PC-3 (cell line): ENCODE measurements around the gene PAF1. TPM values are rescaled to one million over a fixed set of nuclear protein-coding genes. Genes with fewer than 3 reads are reported as not detected.
A peak's percentile ranks its signal among the peaks of the same experiment; 100 is the strongest.

ENCODE experiments used
- ATAC-seq: fragments of 200-7000 bp; cut with Tn5 transposase; 2 replicates; pipeline ENCODE4 v1.9.1; 2020; ENCODE audit warnings: mild to moderate bottlenecking, moderate library complexity
- BruUV-seq: library from RNA; stranded (reverse); fragments of 400-500 nt; replicated peaks from 2 replicates; lab custom pipeline; 2021; lab: Mats Ljungman, UMichigan
- CTCF ChIA-PET: fragments of 300-600 bp; sonication (Branson Sonifier 250); formaldehyde crosslinking; loops from one replicate; lab custom pipeline; 2022; ENCODE audit warnings: antibody characterized with exemption; lab: Charles Lee
- POLR2A ChIA-PET: fragments of 300-600 bp; sonication (Branson Sonifier 250); formaldehyde crosslinking; loops from one replicate; lab custom pipeline; 2022; ENCODE audit warnings: antibody characterized with exemption; ENCODE audit not compliant: unreplicated experiment; lab: Charles Lee
- DNase-seq: peaks from one replicate; pipeline ENCODE4 v3.0.0-alpha.2; 2015
- H2AFZ ChIP-seq: fragments of 300-600 bp; sonication (generic); 2 replicates; pipeline ENCODE4 v1.6.0; 2016; ENCODE audit warnings: antibody characterized with exemption, low read length
- H3F3A ChIP-seq: fragments of 300-600 bp; sonication (generic); one replicate; pipeline ENCODE4 v1.6.0; 2017; ENCODE audit warnings: antibody characterized with exemption, low read length, control low read depth, mild to moderate bottlenecking; ENCODE audit not compliant: unreplicated experiment
- H3K27ac ChIP-seq: fragments of 300-600 bp; sonication (generic); 2 replicates; pipeline ENCODE4 v1.5.1; 2016; ENCODE audit warnings: mild to moderate bottlenecking, low read length
- H3K27me3 ChIP-seq: fragments of 300-600 bp; sonication (generic); 2 replicates; pipeline ENCODE4 v1.6.1; 2016; ENCODE audit warnings: low read length, mixed read lengths
- H3K36me3 ChIP-seq: fragments of 300-600 bp; sonication (generic); 2 replicates; pipeline ENCODE4 v1.6.1; 2016; ENCODE audit warnings: low read depth, mixed run types, low read length, mixed read lengths
- H3K4me1 ChIP-seq: fragments of 300-600 bp; sonication (generic); 2 replicates; pipeline ENCODE4 v1.5.1; 2016; ENCODE audit warnings: low read length; ENCODE audit not compliant: insufficient read depth
- H3K4me2 ChIP-seq: fragments of 300-600 bp; sonication (generic); 2 replicates; pipeline ENCODE4 v1.6.0; 2016; ENCODE audit warnings: low read length
- H3K4me3 ChIP-seq: fragments of 300-600 bp; sonication (generic); 2 replicates; pipeline ENCODE4 v1.5.1; 2016; ENCODE audit warnings: mild to moderate bottlenecking, low read length, mixed read lengths
- H3K79me2 ChIP-seq: fragments of 300-600 bp; sonication (generic); 2 replicates; pipeline ENCODE4 v1.6.1; 2017; ENCODE audit warnings: low read length, mixed read lengths
- H3K9ac ChIP-seq: fragments of 300-600 bp; sonication (generic); 2 replicates; pipeline ENCODE4 v1.6.0; 2016; ENCODE audit warnings: mild to moderate bottlenecking, low read length
- H3K9me2 ChIP-seq: fragments of 300-600 bp; sonication (generic); replicated peaks from 2 replicates; pipeline ENCODE4 v1.6.1; 2016; ENCODE audit warnings: mixed run types, low read length, mixed read lengths
- H3K9me3 ChIP-seq: fragments of 300-600 bp; sonication (generic); 2 replicates; pipeline ENCODE4 v1.6.1; 2016; ENCODE audit warnings: low read length, mixed read lengths
- H4K20me1 ChIP-seq: fragments of 300-600 bp; sonication (generic); 2 replicates; pipeline ENCODE4 v1.6.1; 2016; ENCODE audit warnings: low read length, mixed read lengths
- EZH2 ChIP-seq: fragments of 300-600 bp; sonication (generic); IDR thresholded peaks from one replicate; pipeline ENCODE4 v1.6.1; 2017; ENCODE audit warnings: antibody characterized with exemption, mild to moderate bottlenecking, low read length; ENCODE audit not compliant: unreplicated experiment
- EZH2phosphoT487 ChIP-seq: fragments of 300-600 bp; sonication (generic); IDR thresholded peaks from 2 replicates; pipeline ENCODE4 v1.6.1; 2018; ENCODE audit warnings: mild to moderate bottlenecking, antibody characterized with exemption, low read length, borderline replicate concordance
- intact Hi-C: fragments of 100-400 bp; cut with micrococcal nuclease; formaldehyde crosslinking; loops from 2 replicates; pipeline ENCODE4 v1.9.0; 2023
- total RNA-seq: library from RNA; depleted of rRNA; stranded (reverse); fragments of >200 nt; gene quantifications from 2 replicates; pipeline ENCODE4 v1.2.3, GENCODE V29; 2014
- TF ChIP-seq, protein P1 (sequence below): fragments of 300-600 bp; sonication (generic); conservative IDR thresholded peaks from 2 replicates; pipeline ENCODE4 v1.5.1; 2017; ENCODE audit warnings: antibody characterized with exemption, low read depth, mild to moderate bottlenecking, low read length

The PAF1 gene
- total RNA-seq, 1 experiment from 2014 or later: 50.7 TPM

DNA sequence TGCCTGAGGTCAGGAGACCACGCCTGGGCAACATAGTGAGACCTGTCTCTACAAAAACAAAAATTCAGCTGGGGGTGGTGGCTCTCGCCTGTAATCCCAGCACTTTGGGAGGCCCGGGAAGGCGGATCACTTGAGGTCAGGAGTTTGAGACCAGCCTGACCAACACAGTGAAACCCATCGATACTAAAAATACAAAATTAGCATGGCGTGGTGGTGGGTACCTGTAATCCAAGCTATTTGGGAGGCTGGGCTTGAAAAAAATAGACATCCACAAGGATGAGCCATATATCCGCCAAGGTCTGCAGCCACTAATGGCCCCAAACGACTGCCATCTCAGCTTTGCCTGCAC lies 41.7 kb upstream of the PAF1 start:
- H3K36me3 ChIP-seq: peaks cover 30% of the 10 kb centered on the region
- ChIA-PET POLR2A (interaction anchor here (0.6 to 0.7 kb wide), 2 partner anchors 29 to 1820 kb away, joined by 4 to 8 read pairs; no protein-coding TSS in a partner anchor), CTCF (no interaction called here)
- peak overlapping the region; percentile 100 for H3K27ac ChIP-seq
- peaks cover 21% of the 10 kb centered on the region for H4K20me1 ChIP-seq
- H3K9me2 ChIP-seq: no peaks in the 10 kb centered on the region
- no TSS peak for BruUV-seq
- no peaks in the 10 kb centered on the region for H3K9me3 ChIP-seq
- intact Hi-C loops: no loop called here
- TF ChIP-seq, protein P1, sequence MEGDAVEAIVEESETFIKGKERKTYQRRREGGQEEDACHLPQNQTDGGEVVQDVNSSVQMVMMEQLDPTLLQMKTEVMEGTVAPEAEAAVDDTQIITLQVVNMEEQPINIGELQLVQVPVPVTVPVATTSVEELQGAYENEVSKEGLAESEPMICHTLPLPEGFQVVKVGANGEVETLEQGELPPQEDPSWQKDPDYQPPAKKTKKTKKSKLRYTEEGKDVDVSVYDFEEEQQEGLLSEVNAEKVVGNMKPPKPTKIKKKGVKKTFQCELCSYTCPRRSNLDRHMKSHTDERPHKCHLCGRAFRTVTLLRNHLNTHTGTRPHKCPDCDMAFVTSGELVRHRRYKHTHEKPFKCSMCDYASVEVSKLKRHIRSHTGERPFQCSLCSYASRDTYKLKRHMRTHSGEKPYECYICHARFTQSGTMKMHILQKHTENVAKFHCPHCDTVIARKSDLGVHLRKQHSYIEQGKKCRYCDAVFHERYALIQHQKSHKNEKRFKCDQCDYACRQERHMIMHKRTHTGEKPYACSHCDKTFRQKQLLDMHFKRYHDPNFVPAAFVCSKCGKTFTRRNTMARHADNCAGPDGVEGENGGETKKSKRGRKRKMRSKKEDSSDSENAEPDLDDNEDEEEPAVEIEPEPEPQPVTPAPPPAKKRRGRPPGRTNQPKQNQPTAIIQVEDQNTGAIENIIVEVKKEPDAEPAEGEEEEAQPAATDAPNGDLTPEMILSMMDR: no peak
- TF ChIP-seq EZH2phosphoT487 (no peak), EZH2 (no peak)
- H2AFZ ChIP-seq: no peak overlapping the region
- H3K4me1 ChIP-seq: peaks cover 32% of the 10 kb centered on the region
- no peak overlapping the region for H3K4me3 ChIP-seq
- ATAC-seq: no peak
- H3K79me2 ChIP-seq: peaks cover 32% of the 10 kb centered on the region
- H3K4me2 ChIP-seq: no peak overlapping the region
- DNase-seq: no peak
- no peak overlapping the region for H3K9ac ChIP-seq
- H3F3A ChIP-seq: peaks cover 27% of the 10 kb centered on the region
- H3K27me3 ChIP-seq: no peaks in the 10 kb centered on the region

DNA sequence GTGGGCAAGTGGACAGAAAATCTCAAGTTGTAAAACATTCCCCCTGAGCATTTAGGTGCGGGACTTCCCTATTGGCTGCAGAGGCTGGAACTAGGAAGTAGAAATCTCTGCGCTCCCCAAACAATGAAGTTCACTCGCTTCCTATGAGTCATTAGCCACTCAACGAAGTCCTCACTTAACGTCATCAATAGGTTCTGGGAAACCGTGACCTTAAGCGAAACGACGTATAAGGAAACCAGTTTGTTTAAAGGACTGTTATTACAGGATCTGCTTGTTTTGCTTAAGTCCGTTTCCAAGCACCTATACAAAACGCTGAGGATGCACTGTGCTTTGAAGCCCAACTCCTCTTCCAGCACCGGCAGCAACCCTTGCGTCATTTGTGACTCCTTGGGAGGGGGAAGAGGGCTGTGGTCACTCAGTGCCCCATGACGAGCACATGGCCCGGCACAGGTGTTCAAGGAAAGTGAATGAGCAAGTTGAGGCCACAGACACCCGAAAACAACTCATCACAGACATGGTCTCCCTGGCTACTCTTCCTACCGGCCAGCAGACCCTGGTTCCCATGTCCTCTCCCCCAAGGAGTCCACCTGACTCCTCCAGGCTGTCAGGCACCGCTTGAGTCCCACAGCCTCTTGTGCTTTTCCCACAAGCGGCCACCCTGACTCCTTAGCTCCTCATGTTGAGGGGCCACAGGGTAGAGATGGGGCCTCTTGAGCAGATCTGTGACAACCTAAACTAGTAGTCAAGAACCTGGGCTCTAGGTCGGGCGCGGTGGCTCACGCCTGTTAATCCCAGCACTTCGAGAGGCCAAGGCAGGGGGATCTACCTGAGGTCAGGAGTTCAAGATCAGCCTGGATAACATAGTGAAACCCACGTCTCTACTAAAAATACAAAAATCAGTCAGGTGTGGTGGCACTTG lies 40.0 kb upstream of the PAF1 start:
- ChIA-PET CTCF (no interaction called here), POLR2A (no interaction called here)
- no peaks in the 10 kb centered on the region for H3K9me2 ChIP-seq
- H3K4me3 ChIP-seq: no peak overlapping the region
- peaks cover 21% of the 10 kb centered on the region for H4K20me1 ChIP-seq
- peak; percentile 93 for DNase-seq
- H2AFZ ChIP-seq: no peak overlapping the region
- H3K9ac ChIP-seq: peak overlapping the region; percentile 94
- H3F3A ChIP-seq: peaks cover 27% of the 10 kb centered on the region
- intact Hi-C loops: loop anchor here (2.0 kb wide), 1 partner anchor 18 kb away; the partner anchor contains the start of gene PLEKHG2
- H3K79me2 ChIP-seq: peaks cover 32% of the 10 kb centered on the region
- peak overlapping the region; percentile 100 for H3K27ac ChIP-seq
- no peaks in the 10 kb centered on the region for H3K9me3 ChIP-seq
- H3K36me3 ChIP-seq: peaks cover 30% of the 10 kb centered on the region
- TF ChIP-seq EZH2: no peak
- peaks cover 25% of the 10 kb centered on the region for H3K4me1 ChIP-seq
- peak overlapping the region; percentile 63 for H3K4me2 ChIP-seq
- ATAC-seq: peak; percentile 82
- H3K27me3 ChIP-seq: no peaks in the 10 kb centered on the region
- BruUV-seq: TSS peak; percentile 72

DNA sequence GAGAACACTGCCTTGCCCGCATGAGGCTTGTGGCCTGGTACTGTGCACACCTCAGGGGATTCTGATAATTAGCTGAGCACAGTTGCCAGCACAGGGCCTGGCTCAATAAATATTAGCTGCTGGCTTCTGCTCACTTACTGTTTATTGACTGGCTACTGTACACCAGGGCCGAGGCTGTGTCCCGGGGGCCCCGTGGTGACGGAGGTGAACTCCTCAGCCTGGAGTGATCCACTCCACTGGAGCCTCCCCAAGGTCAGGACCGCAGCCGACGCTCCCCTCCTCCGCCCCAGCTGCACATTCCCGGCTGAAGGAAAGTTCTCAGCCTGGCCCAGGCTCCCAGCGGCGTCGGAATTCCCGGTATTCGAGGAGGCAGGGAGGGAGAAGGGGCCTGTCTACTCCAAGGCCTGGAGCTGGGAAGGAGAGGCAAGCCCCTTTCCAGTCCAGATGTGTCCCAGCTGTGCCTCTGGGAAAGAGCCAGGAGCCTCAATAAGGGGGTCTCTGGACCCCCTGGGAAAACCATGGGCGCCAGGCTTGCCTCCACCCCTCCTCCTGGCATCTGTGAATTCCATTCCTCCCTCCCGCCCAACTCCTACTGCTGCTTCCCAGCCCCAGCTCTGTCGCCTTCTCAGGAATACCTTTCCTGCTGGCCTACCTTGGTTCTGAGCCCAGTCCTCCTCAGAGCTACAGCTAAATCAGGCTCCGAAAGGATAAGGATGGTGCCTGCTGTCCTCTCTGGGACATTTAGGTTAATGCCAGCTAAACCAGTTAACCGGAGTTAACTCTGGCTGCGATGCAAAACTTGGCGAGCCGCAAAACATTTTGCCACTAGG lies 37.6 kb upstream of the PAF1 start:
- ChIA-PET POLR2A (no interaction called here), CTCF (no interaction called here)
- H3F3A ChIP-seq: peaks cover 12% of the 10 kb centered on the region
- H3K27ac ChIP-seq: no peak overlapping the region; the same call in 1 of the 2 replicates
- intact Hi-C loops: no loop called here
- ATAC-seq (no peak), DNase-seq (no peak)
- H3K4me2 ChIP-seq: no peak overlapping the region
- no TSS peak for BruUV-seq
- peaks cover 14% of the 10 kb centered on the region for H3K4me1 ChIP-seq
- peaks cover 13% of the 10 kb centered on the region for H3K36me3 ChIP-seq
- peaks cover 8% of the 10 kb centered on the region for H3K79me2 ChIP-seq
- no peaks in the 10 kb centered on the region for H3K9me3 ChIP-seq
- H4K20me1 ChIP-seq: peaks cover 7% of the 10 kb centered on the region
- TF ChIP-seq EZH2 (no peak), EZH2phosphoT487 (no peak)
- TF ChIP-seq, protein P1: no peak
- no peak overlapping the region for H3K4me3 ChIP-seq
- H3K27me3 ChIP-seq: no peaks in the 10 kb centered on the region
- H3K9me2 ChIP-seq: no peaks in the 10 kb centered on the region
- H2AFZ ChIP-seq: no peak overlapping the region
- H3K9ac ChIP-seq: no peak overlapping the region
